Gastroesophageal sphincter (tissue), 3 donors: Measurements from ENCODE around the gene MZB1.

Source experiments
- EP300 ChIP-seq: sonication (generic); formaldehyde crosslinking; IDR thresholded peaks from one replicate; pipeline ENCODE4 v1.6.1; 2017; ENCODE audit warnings: antibody characterized with exemption, mild to moderate bottlenecking
- POLR2A ChIP-seq, 2 donors: fragments of 450-650 bp; IDR thresholded peaks; one replicate each; pipeline ENCODE4 v1.6.1; 2017; ENCODE audit warnings: antibody characterized with exemption in 2 of 2, mild to moderate bottlenecking in 2 of 2, moderate library complexity in 1 of 2
- POLR2AphosphoS5 ChIP-seq: sonication (generic); formaldehyde crosslinking; IDR thresholded peaks from one replicate; pipeline ENCODE4 v1.6.1; 2017; ENCODE audit warnings: antibody characterized with exemption
- TF ChIP-seq, protein P1 (sequence below), 4 experiments: fragments of 200-600 bp in 2 of 4; fragments of 450-650 bp in 2 of 4; sonication (generic) in 1 of 4; IDR thresholded peaks; one replicate each; pipeline ENCODE4 v1.5.1; 2017 to 2019; ENCODE audit warnings: antibody characterized with exemption in 4 of 4, mild to moderate bottlenecking in 2 of 4, moderate library complexity in 2 of 4

DNA sequence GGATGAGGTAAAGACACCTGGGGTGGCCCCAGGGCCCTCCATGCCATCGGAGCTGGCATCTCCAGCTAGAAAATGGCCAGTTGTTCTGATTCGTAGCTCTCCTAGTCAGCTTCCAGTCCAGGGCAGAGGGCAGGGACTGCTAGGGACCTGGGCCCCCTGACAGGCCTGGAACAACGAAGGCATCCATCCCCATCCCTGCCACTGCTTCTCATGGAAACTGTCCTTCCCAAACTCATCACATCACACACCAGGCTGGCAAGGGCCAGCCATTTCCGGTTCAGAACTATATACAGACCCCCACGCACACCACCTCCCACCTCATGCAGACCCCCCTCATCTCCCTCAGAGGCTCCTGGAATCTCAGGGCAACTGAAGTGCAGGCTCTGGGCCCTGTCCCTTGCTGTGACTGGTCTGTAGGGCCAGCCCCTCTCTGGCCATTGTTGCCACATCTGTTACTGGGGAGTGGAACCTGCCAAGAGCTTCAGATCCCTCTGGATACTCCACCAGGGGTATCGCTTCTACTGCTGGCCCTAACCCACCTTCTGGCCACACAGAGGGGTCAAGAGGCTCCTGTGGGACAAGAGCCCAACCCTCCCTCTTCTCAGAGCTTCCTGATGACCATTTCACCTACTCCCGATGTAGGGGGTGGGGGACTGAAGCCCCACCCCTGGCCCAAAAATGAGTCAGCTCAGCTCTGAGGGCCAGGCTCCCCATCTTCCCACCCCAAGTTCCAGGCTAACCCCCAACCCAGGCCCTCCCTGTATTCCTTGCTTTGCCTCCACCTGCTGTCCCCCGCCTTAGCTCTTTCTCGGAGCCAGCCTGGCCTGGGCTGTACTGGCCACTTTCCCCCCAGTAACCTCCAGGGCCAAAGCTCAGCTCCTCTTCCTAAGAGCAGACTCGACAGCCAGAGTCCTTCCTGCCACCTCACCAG is 1.2 kb upstream of the MZB1 start:
- TF ChIP-seq, protein P1, sequence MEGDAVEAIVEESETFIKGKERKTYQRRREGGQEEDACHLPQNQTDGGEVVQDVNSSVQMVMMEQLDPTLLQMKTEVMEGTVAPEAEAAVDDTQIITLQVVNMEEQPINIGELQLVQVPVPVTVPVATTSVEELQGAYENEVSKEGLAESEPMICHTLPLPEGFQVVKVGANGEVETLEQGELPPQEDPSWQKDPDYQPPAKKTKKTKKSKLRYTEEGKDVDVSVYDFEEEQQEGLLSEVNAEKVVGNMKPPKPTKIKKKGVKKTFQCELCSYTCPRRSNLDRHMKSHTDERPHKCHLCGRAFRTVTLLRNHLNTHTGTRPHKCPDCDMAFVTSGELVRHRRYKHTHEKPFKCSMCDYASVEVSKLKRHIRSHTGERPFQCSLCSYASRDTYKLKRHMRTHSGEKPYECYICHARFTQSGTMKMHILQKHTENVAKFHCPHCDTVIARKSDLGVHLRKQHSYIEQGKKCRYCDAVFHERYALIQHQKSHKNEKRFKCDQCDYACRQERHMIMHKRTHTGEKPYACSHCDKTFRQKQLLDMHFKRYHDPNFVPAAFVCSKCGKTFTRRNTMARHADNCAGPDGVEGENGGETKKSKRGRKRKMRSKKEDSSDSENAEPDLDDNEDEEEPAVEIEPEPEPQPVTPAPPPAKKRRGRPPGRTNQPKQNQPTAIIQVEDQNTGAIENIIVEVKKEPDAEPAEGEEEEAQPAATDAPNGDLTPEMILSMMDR (IDR thresholded peaks at IDR 0.05) = no peak
- TF ChIP-seq POLR2A (IDR thresholded peaks at IDR 0.05) (no peak), POLR2AphosphoS5 (no peak), EP300 (no peak)
